Activated T-cell treated with anti-CD3 and anti-CD28 coated beads, Interleukin-2, amount 50 U/mL, for 4 hours (primary cell): ENCODE results near the gene ATP5F1B. TPM values are rescaled to one million over a fixed set of nuclear protein-coding genes. Genes with fewer than 3 reads are reported as not detected.

Experiments
- ATAC-seq, 2 donors: fragments of 200-7000 bp; cut with Tn5 transposase; one replicate each; pipeline ENCODE4 v1.10.0; 2021
- DNase-seq: peaks from one replicate; pipeline ENCODE4 v3.0.0-alpha.2; 2020
- H3K27me3 Mint-ChIP-seq: one replicate; pipeline ENCODE4 v1.8.0; 2021; ENCODE audit warnings: low read depth, mixed read lengths
- H3K36me3 Mint-ChIP-seq: one replicate; pipeline ENCODE4 v1.8.0; 2022; ENCODE audit warnings: mixed read lengths; ENCODE audit not compliant: insufficient read depth
- H3K4me1 Mint-ChIP-seq: one replicate; pipeline ENCODE4 v1.8.0; 2021; ENCODE audit warnings: low read depth, mixed read lengths
- H3K4me3 Mint-ChIP-seq: one replicate; pipeline ENCODE4 v1.8.0; 2021; ENCODE audit warnings: mild to moderate bottlenecking, moderate library complexity, mixed read lengths
- H3K9me3 Mint-ChIP-seq: one replicate; pipeline ENCODE4 v1.8.0; 2021; ENCODE audit warnings: mixed read lengths
- total RNA-seq, 3 donors: library from RNA; stranded (reverse); gene quantifications; one replicate each; pipeline ENCODE4 v1.2.1, GENCODE V29; 2021

ATP5F1B gene
- 1,000 to 10,000 TPM in 1 of 3 donors, 100 to 1,000 TPM in 2; 885 to 1,118 (median 953) TPM for total RNA-seq

DNA sequence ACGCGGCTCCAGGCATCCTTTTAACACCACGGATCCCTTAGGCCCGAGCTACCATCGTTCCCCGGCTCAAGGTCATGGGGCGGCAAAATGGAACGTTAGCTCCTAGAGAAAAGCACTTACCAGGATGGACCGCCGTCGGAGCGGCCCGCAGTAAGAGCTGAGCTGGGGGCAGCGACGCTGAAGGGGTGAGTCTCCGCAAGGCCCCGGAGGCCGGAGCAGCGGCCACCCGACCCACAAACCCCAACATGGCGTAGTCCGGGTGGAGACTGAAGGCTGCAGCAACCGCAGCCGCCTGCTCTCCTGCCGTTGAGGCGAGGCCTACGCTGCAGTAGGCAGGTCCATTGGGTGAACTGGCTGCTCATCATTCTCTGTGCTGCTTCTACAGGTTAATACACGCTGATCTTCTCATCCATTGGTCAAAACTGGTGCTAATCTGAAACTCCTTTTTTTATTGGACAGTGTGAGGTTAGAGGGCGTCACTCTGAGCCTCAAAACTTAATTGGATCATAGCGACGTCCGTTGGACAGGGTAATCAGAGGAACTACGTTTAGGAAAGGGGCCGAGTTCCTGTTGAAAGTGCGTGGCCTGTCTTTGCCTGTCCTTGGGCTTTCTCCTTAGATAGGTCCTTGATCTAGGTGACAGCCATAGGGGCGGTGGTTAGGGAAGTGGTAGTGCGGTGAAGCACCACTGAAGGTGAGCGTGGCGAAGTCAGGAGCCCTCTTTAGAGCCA, at the start of gene ATP5F1B:
Gene ATP5F1B, minus strand, starts transcription at position 268 of the 730 bp plus-strand sequence. Its CDS starts 21 bp downstream, at position 247.
- Mint-ChIP-seq H3K4me1 (peaks cover 29% of the 10 kb centered on the region), H3K36me3 (peaks cover 28% of the 10 kb centered on the region), H3K27me3 (no peaks in the 10 kb centered on the region), H3K9me3 (no peaks in the 10 kb centered on the region), H3K4me3 (peak within 1 kb of the TSS; percentile 98)
- peak; percentile 81 for DNase-seq
- peak; percentile 98 to 99 for ATAC-seq

- Mint-ChIP-seq H3K27me3 (no peaks in the 10 kb centered on the region), H3K36me3 (no peaks in the 10 kb centered on the region), H3K4me1 (peaks cover 2% of the 10 kb centered on the region), H3K9me3 (no peaks in the 10 kb centered on the region), H3K4me3 (no peak overlapping the region)
- ATAC-seq = no peak
- DNase-seq = no peak
Measured at GRCh38 chr12:56694161-56694560, 48.4 kb upstream of the ATP5F1B start.

DNA sequence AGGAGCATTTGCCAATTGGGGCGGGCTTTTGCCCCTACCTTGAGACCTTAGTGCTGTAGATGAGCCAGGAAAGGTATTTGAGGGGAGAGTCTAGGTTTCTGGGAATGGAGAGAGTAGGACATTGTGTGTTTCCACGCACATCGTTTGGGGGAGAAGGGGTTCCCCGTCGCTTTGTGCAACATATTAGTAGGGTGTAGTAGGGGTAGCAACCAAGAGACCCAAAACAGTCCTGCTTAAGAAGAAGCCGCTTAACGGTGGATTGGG, 43.0 kb upstream of the ATP5F1B start:
- no peaks in the 10 kb centered on the region for H3K9me3 Mint-ChIP-seq
- H3K36me3 Mint-ChIP-seq = peaks cover 23% of the 10 kb centered on the region
- no peak for DNase-seq
- H3K4me3 Mint-ChIP-seq = peak overlapping the region; percentile 100
- peaks cover 26% of the 10 kb centered on the region for H3K4me1 Mint-ChIP-seq
- H3K27me3 Mint-ChIP-seq = no peaks in the 10 kb centered on the region
- no peak for ATAC-seq

DNA sequence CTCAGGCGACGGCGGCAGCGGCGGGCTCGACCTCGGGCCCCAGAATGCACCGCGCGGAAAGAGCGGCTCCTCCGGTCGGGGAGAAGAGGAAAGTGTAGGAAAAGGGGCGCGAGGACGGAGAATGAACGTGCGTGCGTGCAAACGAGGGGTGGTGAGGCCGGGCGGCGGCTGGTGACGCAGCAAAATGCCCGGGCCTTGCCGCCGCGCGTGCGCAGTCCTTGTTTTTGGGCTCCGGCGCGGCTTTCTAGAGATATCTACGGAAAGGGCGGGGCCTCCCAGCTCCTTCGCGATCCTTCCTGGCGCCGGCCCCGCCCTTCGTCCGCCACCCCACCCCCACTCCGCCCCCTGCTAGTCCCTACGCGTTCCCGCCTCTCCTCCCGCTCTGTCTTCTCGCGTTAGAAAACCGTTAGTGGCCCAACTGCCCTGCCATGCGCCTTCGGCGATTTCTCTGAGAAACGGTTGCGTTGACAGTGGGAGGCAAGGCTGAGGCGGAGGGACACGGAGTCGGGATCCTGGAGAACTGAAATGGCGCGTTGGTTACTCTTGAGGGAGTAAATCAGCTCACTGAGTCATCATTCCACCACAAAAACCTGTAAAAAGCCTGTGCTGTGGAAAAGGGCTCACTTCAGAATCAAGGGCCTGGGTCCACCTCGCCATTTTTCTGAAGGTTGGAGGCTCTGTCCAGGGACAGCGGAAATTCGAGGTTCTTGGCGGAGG, 42.5 kb upstream of the ATP5F1B start, which contains the start of gene PTGES3:
Gene PTGES3, minus strand, starts transcription at position 156 of the 717 bp plus-strand sequence. CDS start 285 bp downstream, outside the sequence.
- ATAC-seq = peak; percentile 76 to 77
- H3K27me3 Mint-ChIP-seq = no peaks in the 10 kb centered on the region
- H3K4me1 Mint-ChIP-seq = peaks cover 26% of the 10 kb centered on the region
- DNase-seq = peak; percentile 96
- peaks cover 23% of the 10 kb centered on the region for H3K36me3 Mint-ChIP-seq
- H3K9me3 Mint-ChIP-seq = no peaks in the 10 kb centered on the region
- H3K4me3 Mint-ChIP-seq = peak within 1 kb of the TSS; percentile 100

- DNase-seq = peak; percentile 53
- no peaks in the 10 kb centered on the region for H3K27me3 Mint-ChIP-seq
- peak; percentile 34 to 36 for ATAC-seq
- H3K9me3 Mint-ChIP-seq = no peaks in the 10 kb centered on the region
- peak overlapping the region; percentile 100 for H3K4me3 Mint-ChIP-seq
- H3K36me3 Mint-ChIP-seq = peaks cover 23% of the 10 kb centered on the region
- peaks cover 29% of the 10 kb centered on the region for H3K4me1 Mint-ChIP-seq
Measured at GRCh38 chr12:56687223-56688128, 41.7 kb upstream of the ATP5F1B start.

GRCh38 chr12:56684745-56685359, 39.1 kb upstream of the ATP5F1B start:
- no peaks in the 10 kb centered on the region for H3K27me3 Mint-ChIP-seq
- H3K9me3 Mint-ChIP-seq = no peaks in the 10 kb centered on the region
- H3K4me3 Mint-ChIP-seq = peak overlapping the region; percentile 100
- ATAC-seq = no peak
- no peak for DNase-seq
- peaks cover 32% of the 10 kb centered on the region for H3K36me3 Mint-ChIP-seq
- H3K4me1 Mint-ChIP-seq = peaks cover 50% of the 10 kb centered on the region

- peaks cover 61% of the 10 kb centered on the region for H3K4me1 Mint-ChIP-seq
Measured at GRCh38 chr12:56682323-56682722, 36.5 kb upstream of the ATP5F1B start.

DNA sequence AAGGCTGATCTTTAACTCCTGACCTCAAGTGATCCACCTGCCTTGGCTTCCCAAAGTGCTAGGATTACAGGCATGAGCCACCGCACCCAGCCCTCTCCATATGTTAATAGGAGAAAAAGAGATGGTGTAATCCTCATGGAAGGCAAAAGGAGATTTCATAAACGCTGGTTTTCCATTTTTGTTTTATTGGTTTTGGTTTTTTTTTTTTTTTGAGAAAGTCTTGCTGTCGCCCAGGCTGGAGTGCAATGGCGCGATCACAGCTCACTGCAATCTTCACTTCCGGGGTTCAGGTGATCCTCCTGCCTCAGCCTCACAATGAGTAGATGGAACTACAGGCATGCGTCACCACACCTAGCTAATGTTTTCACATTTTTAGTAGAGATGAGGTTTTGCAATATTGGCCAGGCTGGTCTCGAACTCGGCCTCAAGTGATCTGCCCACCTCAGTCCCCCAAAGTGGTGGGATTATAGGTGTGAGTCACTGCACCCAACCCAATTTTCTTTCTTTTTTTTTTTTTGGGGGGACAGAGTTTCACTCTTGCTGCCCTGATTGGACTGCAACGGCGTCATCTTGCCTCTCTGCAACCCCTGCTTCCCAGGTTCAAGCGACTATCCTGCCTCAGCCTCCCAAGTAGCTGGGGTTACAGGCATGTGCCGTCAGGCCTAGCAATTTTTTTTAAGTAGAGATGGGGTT, 34.2 kb upstream of the ATP5F1B start:
- Mint-ChIP-seq H3K9me3 (no peaks in the 10 kb centered on the region), H3K27me3 (no peaks in the 10 kb centered on the region), H3K4me1 (peaks cover 73% of the 10 kb centered on the region), H3K36me3 (peaks cover 37% of the 10 kb centered on the region), H3K4me3 (no peak overlapping the region)
- DNase-seq (no peak), ATAC-seq (no peak)

More at GRCh38 chr12:56682323-56682722, 36.5 kb upstream of the ATP5F1B start:
- H3K9me3 Mint-ChIP-seq = no peaks in the 10 kb centered on the region
- peak overlapping the region; percentile 100 for H3K4me3 Mint-ChIP-seq
- peaks cover 42% of the 10 kb centered on the region for H3K36me3 Mint-ChIP-seq
- DNase-seq (no peak), ATAC-seq (no peak)
- no peaks in the 10 kb centered on the region for H3K27me3 Mint-ChIP-seq

DNA sequence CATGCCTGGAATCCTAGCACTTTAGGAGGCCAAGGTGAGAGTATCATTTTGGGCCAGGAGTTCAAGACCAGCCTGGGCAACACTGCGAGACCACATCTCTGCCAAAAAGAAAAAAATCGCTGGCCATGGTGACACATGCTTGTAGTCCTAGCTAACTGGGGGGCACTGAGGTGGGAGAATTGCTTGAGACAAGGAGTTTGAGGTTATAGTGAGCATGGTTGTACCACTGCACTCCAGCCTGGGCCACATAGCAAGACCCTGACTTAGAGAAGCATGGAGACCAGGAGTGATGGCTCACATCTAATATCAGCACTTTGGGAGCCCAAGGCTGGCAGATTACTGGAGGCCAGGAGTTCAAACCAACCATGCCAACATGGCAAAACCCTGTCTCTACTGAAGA, 33.1 kb upstream of the ATP5F1B start:
- Mint-ChIP-seq H3K36me3 (peaks cover 25% of the 10 kb centered on the region), H3K9me3 (no peaks in the 10 kb centered on the region), H3K27me3 (no peaks in the 10 kb centered on the region), H3K4me1 (peaks cover 67% of the 10 kb centered on the region), H3K4me3 (peak overlapping the region; percentile 38)
- ATAC-seq (no peak), DNase-seq (no peak)

DNA sequence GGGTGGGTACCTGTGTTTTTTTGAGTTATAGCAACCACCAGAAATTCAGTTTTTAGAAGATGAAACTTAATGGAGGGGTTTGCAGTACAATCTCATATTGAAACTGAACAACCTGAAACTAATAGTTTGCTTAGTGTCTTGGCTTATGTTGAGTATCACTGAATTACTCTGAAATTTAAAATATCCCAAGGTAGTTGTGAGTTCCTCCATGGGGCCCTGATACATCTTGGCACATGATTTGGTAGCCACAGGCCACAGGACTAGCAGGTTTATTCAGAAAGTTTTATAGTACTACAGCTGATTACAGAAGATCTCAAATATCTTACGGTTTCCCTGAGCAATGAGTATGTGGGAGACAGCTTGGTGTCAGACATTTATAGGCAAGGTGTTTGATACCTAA, 31.9 kb upstream of the ATP5F1B start:
- no peaks in the 10 kb centered on the region for H3K27me3 Mint-ChIP-seq
- peaks cover 71% of the 10 kb centered on the region for H3K4me1 Mint-ChIP-seq
- DNase-seq (no peak), ATAC-seq (peak; percentile 84 to 88)
- no peak overlapping the region for H3K4me3 Mint-ChIP-seq
- peaks cover 28% of the 10 kb centered on the region for H3K36me3 Mint-ChIP-seq
- no peaks in the 10 kb centered on the region for H3K9me3 Mint-ChIP-seq

DNA sequence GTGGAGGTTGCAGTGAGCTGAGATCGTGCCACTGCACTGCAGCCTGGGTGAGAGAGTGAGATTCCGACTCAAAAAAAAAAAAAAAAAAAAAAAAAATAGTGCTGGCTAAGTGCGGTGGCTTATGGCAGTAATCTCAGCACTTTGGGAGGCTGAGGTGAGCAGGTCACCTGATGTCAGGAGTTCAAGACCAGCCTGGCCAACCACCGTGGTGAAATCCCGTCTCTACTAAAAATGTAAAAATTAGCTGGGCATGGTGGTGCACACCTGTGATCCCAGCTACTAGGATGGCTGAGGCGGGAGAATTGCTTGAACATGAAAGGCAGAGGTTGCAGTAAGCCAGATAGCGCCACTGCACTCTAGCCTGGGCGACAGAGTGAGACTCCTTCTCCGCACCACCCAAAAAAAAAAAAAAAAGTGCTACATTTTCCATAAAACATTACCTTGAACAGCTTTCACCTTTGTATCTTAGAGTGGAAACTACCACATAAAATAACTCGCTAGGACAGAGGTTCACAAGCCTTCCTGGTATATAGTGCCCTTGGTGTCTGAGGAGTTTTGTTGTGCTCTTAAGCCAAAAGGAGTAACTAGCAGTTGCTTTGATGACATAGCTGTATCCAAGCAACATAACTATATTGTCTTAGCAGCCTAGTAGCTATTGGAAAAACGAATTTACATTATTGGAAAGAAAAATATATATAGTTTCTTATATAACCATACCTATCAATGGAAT, 31.2 kb upstream of the ATP5F1B start:
- no peaks in the 10 kb centered on the region for H3K27me3 Mint-ChIP-seq
- DNase-seq (no peak), ATAC-seq (peak; percentile 5 to 9)
- peaks cover 73% of the 10 kb centered on the region for H3K4me1 Mint-ChIP-seq
- H3K36me3 Mint-ChIP-seq = peaks cover 30% of the 10 kb centered on the region
- H3K4me3 Mint-ChIP-seq = no peak overlapping the region
- no peaks in the 10 kb centered on the region for H3K9me3 Mint-ChIP-seq

- Mint-ChIP-seq H3K4me3 (no peak overlapping the region), H3K27me3 (no peaks in the 10 kb centered on the region), H3K9me3 (no peaks in the 10 kb centered on the region), H3K36me3 (peaks cover 32% of the 10 kb centered on the region), H3K4me1 (peaks cover 50% of the 10 kb centered on the region)
- no peak for DNase-seq
- ATAC-seq = no peak
Measured at GRCh38 chr12:56671608-56672007, 25.8 kb upstream of the ATP5F1B start.

DNA sequence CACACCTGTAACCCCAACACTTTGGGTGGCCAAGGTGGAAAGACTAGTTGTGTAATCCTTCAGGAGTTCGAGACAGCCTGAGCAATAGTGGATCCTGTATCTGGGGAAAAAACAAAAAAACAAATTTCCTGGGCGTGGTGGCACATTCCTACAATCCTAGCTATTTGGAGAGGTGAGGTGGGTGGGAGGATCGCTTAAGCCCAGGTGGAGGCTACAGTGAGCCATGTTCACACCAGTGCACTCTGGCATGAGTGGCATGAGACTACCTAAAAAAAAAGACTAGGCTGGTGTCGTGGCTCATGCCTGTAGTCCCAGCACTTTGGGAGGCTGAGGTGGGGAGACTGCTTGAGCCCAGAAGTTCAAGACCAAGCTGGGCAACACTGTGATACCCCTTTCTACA, 25.1 kb upstream of the ATP5F1B start:
- no peak for ATAC-seq
- Mint-ChIP-seq H3K9me3 (no peaks in the 10 kb centered on the region), H3K27me3 (no peaks in the 10 kb centered on the region), H3K4me3 (no peak overlapping the region), H3K4me1 (peaks cover 44% of the 10 kb centered on the region), H3K36me3 (peaks cover 33% of the 10 kb centered on the region)
- DNase-seq = no peak
